K562 (cell line): ENCODE results near the gene KIZ. TPM values are rescaled to one million over a fixed set of nuclear protein-coding genes. Genes with fewer than 3 reads are reported as not detected.

Experiments used
- ATAC-seq: fragments of 200-7000 bp; cut with Tn5 transposase; 3 replicates; pipeline ENCODE4 v1.9.1; 2020; ENCODE audit warnings: moderate library complexity
- BruUV-seq: library from RNA; stranded (reverse); fragments of 400-500 nt; replicated peaks from 2 replicates; lab custom pipeline; 2021; lab: Mats Ljungman, UMichigan
- CTCF ChIA-PET: fragments of 300-600 bp; formaldehyde crosslinking; extraction: SDS; loops from one replicate; lab custom pipeline; 2021; ENCODE audit warnings: low intra/inter-chr PET ratio; lab: Yijun Ruan, JAX
- POLR2A ChIA-PET: fragments of 300-600, 350-650 bp; sonication (Branson Sonifier 250); formaldehyde crosslinking; extraction: SDS; loops from one replicate; lab custom pipeline; 2021; ENCODE audit warnings: antibody characterized with exemption, inconsistent platforms; lab: Yijun Ruan, JAX
- DNase-seq, 4 experiments: peaks; one replicate each; pipeline versions ENCODE4 v3.0.0 to v3.0.0-alpha.2; 2011 to 2018; ENCODE audit warnings: low spot score in 3 of 4, mixed read lengths in 3 of 4; ENCODE audit errors: extremely low read depth in 1 of 4
- FAIRE-seq: peaks from 2 replicates; lab custom pipeline; 2011; peaks lifted over from hg19 to GRCh38; lab: Jason Lieb, UNC
- H2AFZ ChIP-seq: 2 replicates; pipeline ENCODE4 v1.6.0; 2011; ENCODE audit warnings: low read depth, low read length, control low read depth, inconsistent platforms
- H3K27ac ChIP-seq: fragments of 200-600 bp; 3 replicates; pipeline ENCODE4 v1.8.0; 2011; ENCODE audit warnings: low read depth, mild to moderate bottlenecking, control low read depth, inconsistent platforms, low read length, moderate library complexity, mixed read lengths; ENCODE audit errors: extremely low read depth
- H3K27me3 ChIP-seq, 2 experiments: fragments of 300-600 bp in 1 of 2; 2 replicates in 1 of 2; 3 replicates in 1 of 2; pipeline versions ENCODE4 v1.6.0 to v1.8.0; 2011; ENCODE audit warnings: inconsistent platforms in 2 of 2, low read length in 2 of 2, mild to moderate bottlenecking in 1 of 2, mixed read lengths in 1 of 2, moderate library complexity in 1 of 2; ENCODE audit not compliant: control insufficient read depth in 2 of 2, insufficient read depth in 2 of 2
- H3K36me3 ChIP-seq: fragments of 300-600 bp; 3 replicates; pipeline ENCODE4 v1.8.0; 2011; ENCODE audit warnings: mild to moderate bottlenecking, low read length, inconsistent platforms; ENCODE audit not compliant: control insufficient read depth, insufficient read depth
- H3K4me1 ChIP-seq, 2 experiments: fragments of 200-600 bp in 1 of 2; replicated peaks in 1 of 2; 2 replicates in 1 of 2; 3 replicates in 1 of 2; pipeline versions ENCODE4 v1.5.1 to v1.8.0; 2011; ENCODE audit warnings: inconsistent platforms in 2 of 2, low read length in 2 of 2, mild to moderate bottlenecking in 1 of 2, mixed read lengths in 1 of 2, moderate library complexity in 1 of 2; ENCODE audit not compliant: control insufficient read depth in 2 of 2, insufficient read depth in 2 of 2
- H3K4me2 ChIP-seq: 2 replicates; pipeline ENCODE4 v1.6.1; 2011; ENCODE audit warnings: low read length, control low read depth, inconsistent platforms, mixed read lengths; ENCODE audit not compliant: insufficient read depth
- H3K4me3 ChIP-seq: fragments of 200-600 bp; sonication (generic), shearing (Covaris generic); 2 replicates; pipeline ENCODE4 v1.5.1; 2016; ENCODE audit warnings: control low read depth, inconsistent platforms
- H3K79me2 ChIP-seq: fragments of 200-600 bp; 3 replicates; pipeline ENCODE4 v1.8.0; 2011; ENCODE audit warnings: low read length, inconsistent platforms; ENCODE audit not compliant: control insufficient read depth, insufficient read depth
- H3K9ac ChIP-seq, 2 experiments: 2 replicates each; pipeline versions ENCODE4 v1.6.0 to v1.6.1; 2011; ENCODE audit warnings: low read depth in 2 of 2, low read length in 2 of 2, control low read depth in 1 of 2, inconsistent platforms in 1 of 2, mild to moderate bottlenecking in 1 of 2, mixed read lengths in 1 of 2; ENCODE audit not compliant: insufficient read depth in 1 of 2
- H3K9me1 ChIP-seq: one replicate; pipeline ENCODE4 v1.6.0; 2011; ENCODE audit warnings: inconsistent platforms, mild to moderate bottlenecking, low read length, moderate library complexity; ENCODE audit not compliant: control insufficient read depth, insufficient read depth
- H3K9me3 ChIP-seq: replicated peaks from 2 replicates; pipeline ENCODE4 v1.5.1; 2011; ENCODE audit warnings: low read depth, low read length, inconsistent platforms; ENCODE audit not compliant: control insufficient read depth, insufficient read depth
- H4K20me1 ChIP-seq: replicated peaks from 2 replicates; pipeline ENCODE4 v1.6.1; 2011; ENCODE audit warnings: low read length, inconsistent platforms, mixed read lengths; ENCODE audit not compliant: control insufficient read depth, insufficient read depth
- ARID1B ChIP-seq: fragments of 450-650 bp; IDR thresholded peaks from 2 replicates; pipeline ENCODE4 v1.6.1; 2016; ENCODE audit warnings: antibody characterized with exemption, mild to moderate bottlenecking, inconsistent platforms
- C11orf30 ChIP-seq: fragments of 450-650 bp; IDR thresholded peaks from 2 replicates; pipeline ENCODE4 v1.6.1; 2016; ENCODE audit warnings: low read depth, mild to moderate bottlenecking
- MAFF ChIP-seq: IDR thresholded peaks from 2 replicates; pipeline ENCODE4 v1.6.1; 2012; ENCODE audit warnings: low read length, improper control_type of control experiment
- MAFG ChIP-seq: fragments of 450-650 bp; conservative IDR thresholded peaks from 2 replicates; pipeline ENCODE4 v1.6.1; 2016; ENCODE audit warnings: missing genetic modification characterization, missing compliant biosample characterization
- MAFK ChIP-seq: IDR thresholded peaks from 2 replicates; pipeline ENCODE4 v1.6.1; 2011; ENCODE audit warnings: low read length, improper control_type of control experiment
- NRF1 ChIP-seq, 2 experiments: fragments of 450-650 bp; IDR thresholded peaks in 1 of 2; conservative IDR thresholded peaks in 1 of 2; 2 replicates each; pipeline ENCODE4 v1.6.1; 2014; ENCODE audit warnings: mild to moderate bottlenecking in 2 of 2
- RBM25 ChIP-seq: fragments of 200-400 bp; formaldehyde crosslinking; IDR thresholded peaks from 2 replicates; pipeline ENCODE4 v1.6.1; 2018; ENCODE audit warnings: low read length, low read depth, moderate library complexity; ENCODE audit not compliant: severe bottlenecking
- SIX5 ChIP-seq, 2 experiments: IDR thresholded peaks; 2 replicates each; pipeline ENCODE4 v1.6.1; 2011; ENCODE audit warnings: low read length in 2 of 2, borderline replicate concordance in 1 of 2, low read depth in 1 of 2, mild to moderate bottlenecking in 1 of 2, moderate library complexity in 1 of 2; ENCODE audit not compliant: insufficient read depth in 1 of 2
- SNRNP70 ChIP-seq: fragments of 200-400 bp; formaldehyde crosslinking; optimal IDR thresholded peaks from 2 replicates; pipeline ENCODE3; 2017; ENCODE audit warnings: low read depth, low read length
- TAF1 ChIP-seq: IDR thresholded peaks from 2 replicates; pipeline ENCODE4 v1.6.1; 2011; ENCODE audit warnings: mild to moderate bottlenecking, low read length, moderate library complexity; ENCODE audit not compliant: insufficient read depth, control insufficient read depth, severe bottlenecking; ENCODE audit errors: extremely low read depth
- TOE1 ChIP-seq, 2 experiments: fragments of 450-650 bp in 1 of 2; sonication (generic) in 1 of 2; formaldehyde crosslinking in 1 of 2; IDR thresholded peaks; 2 replicates each; pipeline versions ENCODE4 v1.7.1 to v1.8.0; 2016 to 2022; ENCODE audit warnings: borderline replicate concordance in 2 of 2, mild to moderate bottlenecking in 2 of 2, antibody characterized with exemption in 1 of 2, inconsistent platforms in 1 of 2, low read depth in 1 of 2, missing genetic modification reagents in 1 of 2, moderate library complexity in 1 of 2
- TRIM24 ChIP-seq, 2 experiments: fragments of 450-650 bp; IDR thresholded peaks; 2 replicates each; pipeline ENCODE4 v1.6.1; 2016
- ZNF316 ChIP-seq: fragments of 450-650 bp; IDR thresholded peaks from 2 replicates; pipeline ENCODE4 v1.6.1; 2016
- WGBS: fragments of 100-300 bp; shearing (Covaris generic); methylation state at CpG from one replicate; pipeline ENCODE4 v1.1.6; 2016; ENCODE audit warnings: low coverage, mixed read lengths; ENCODE audit not compliant: insufficient coverage; ENCODE audit errors: missing lambda C conversion rate; 5-methylcytosine and 5-hydroxymethylcytosine counted together
- in situ Hi-C: fragments of 300-500 bp; cut with MboI; formaldehyde crosslinking; loops from 4 replicates; pipeline ENCODE4 v1.15.0; 2018; ENCODE audit warnings: inconsistent platforms, mixed read lengths
- intact Hi-C: fragments of 100-400 bp; cut with micrococcal nuclease; formaldehyde crosslinking; loops from 2 replicates; pipeline ENCODE4 v1.14.2; 2022
- polyA plus RNA-seq, 8 experiments: library from polyadenylated mRNA; depleted of rRNA in 4 of 8; stranded (reverse) in 5 of 8; unstranded in 3 of 8; fragments of >200 nt; fragmentation: Nextera tagmentation in 2 of 8; fragmentation: Illumina TruSeq in 1 of 8; extraction: Ambion mirVana in 2 of 8; extraction: Trizol in 1 of 8; gene quantifications; 2 replicates each; pipeline versions ENCODE4 v1.2.1 to v1.2.3, GENCODE V29; 2011 to 2014; ENCODE audit warnings: inconsistent platforms in 1 of 8, missing spikeins in 1 of 8
- total RNA-seq, 7 experiments: library from RNA; depleted of rRNA in 6 of 7; stranded (reverse); fragments of >200 nt in 6 of 7; fragmentation: Illumina TruSeq in 2 of 7; extraction: Trizol in 2 of 7; gene quantifications; 2 replicates each; pipeline versions ENCODE4 v1.2.1 to v1.2.3, GENCODE V29; 2011 to 2021; ENCODE audit warnings: low replicate concordance in 1 of 7
- TF ChIP-seq, protein P1 (sequence below): conservative IDR thresholded peaks from 2 replicates; pipeline ENCODE4 v1.6.1; 2011; ENCODE audit warnings: low read depth, mild to moderate bottlenecking, low read length; ENCODE audit not compliant: control insufficient read depth

The KIZ gene
- total and polyA plus RNA-seq, 9 of the 15 experiments (the other 6 are each of a cell fraction or from before 2014, with no cell fraction given), result 4.9 to 21.1 (median 13.5) TPM

DNA sequence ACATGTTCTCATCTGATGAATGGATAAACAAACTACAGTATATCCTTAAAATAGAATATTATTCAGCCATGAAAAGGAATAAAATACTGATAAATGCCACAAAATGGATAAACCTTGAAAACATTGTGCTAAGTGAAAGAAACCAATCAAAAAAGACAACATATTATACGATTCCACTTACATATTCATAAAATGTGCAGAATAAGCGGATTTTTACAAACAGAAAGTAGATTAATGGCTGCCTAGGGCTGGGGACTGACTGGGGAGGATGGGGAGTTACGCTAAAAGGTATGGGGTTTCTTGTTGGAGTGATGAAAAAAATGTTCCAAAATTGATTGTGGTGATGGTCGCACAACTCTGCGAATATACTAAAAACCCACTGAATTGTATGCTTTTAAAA is 29.4 kb downstream of the KIZ start:
- Histone ChIP-seq H3K79me2 (no peaks in the 10 kb centered on the region), H2AFZ (no peak overlapping the region), H3K27me3 (no peaks in the 10 kb centered on the region), H3K27ac (no peak overlapping the region), H3K9me3 (no peaks in the 10 kb centered on the region)
- DNase-seq (no peak), FAIRE-seq (no peak)
- intact Hi-C loops, result no loop called here
- no peak for TF ChIP-seq SIX5 (IDR thresholded peaks at IDR 0.05; ENCODE audit: borderline replicate concordance in 1 of 2, insufficient read depth in 1 of 2, low read depth in 1 of 2, low read length in 2 of 2)
- TF ChIP-seq TRIM24 (IDR thresholded peaks at IDR 0.05), result no peak
- no peak for TF ChIP-seq NRF1 (conservative IDR thresholded peaks at IDR 0.05 in 1 of 2, IDR thresholded peaks at IDR 0.05 in 1 of 2)
- peak; percentile 39 for TF ChIP-seq MAFF
- TF ChIP-seq MAFG (tag), result 0 out of 2 replicates have a peak, but pooled peaks have one; percentile 32
- peak; percentile 68 for TF ChIP-seq ZNF316
- peak; percentile 16 for TF ChIP-seq RBM25
- TF ChIP-seq, protein P1, sequence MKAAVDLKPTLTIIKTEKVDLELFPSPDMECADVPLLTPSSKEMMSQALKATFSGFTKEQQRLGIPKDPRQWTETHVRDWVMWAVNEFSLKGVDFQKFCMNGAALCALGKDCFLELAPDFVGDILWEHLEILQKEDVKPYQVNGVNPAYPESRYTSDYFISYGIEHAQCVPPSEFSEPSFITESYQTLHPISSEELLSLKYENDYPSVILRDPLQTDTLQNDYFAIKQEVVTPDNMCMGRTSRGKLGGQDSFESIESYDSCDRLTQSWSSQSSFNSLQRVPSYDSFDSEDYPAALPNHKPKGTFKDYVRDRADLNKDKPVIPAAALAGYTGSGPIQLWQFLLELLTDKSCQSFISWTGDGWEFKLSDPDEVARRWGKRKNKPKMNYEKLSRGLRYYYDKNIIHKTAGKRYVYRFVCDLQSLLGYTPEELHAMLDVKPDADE, result no peak
- TF ChIP-seq TAF1, result no peak
- no peak for TF ChIP-seq SNRNP70
- no peak for TF ChIP-seq ARID1B
- TF ChIP-seq MAFK, result 0 out of 2 replicates have a peak, but pooled peaks have one; percentile 28
- TF ChIP-seq TOE1 (IDR thresholded peaks at IDR 0.05; ENCODE audit: borderline replicate concordance), result no peak
- TF ChIP-seq TOE1 (CRISPR knock-in tag; IDR thresholded peaks at IDR 0.05; ENCODE audit: borderline replicate concordance, low read depth), result no peak
- TF ChIP-seq C11orf30, result peak; percentile 37; the same call in 1 of the 2 replicates
- TF ChIP-seq, all 486 proteins: peak for 6
- 99% methylated on average over 5 of the region's 5 CpGs for WGBS
- no peaks in the 10 kb centered on the region for H3K9me1 ChIP-seq
- ATAC-seq, result no peak
- BruUV-seq, result no TSS peak
- no peak overlapping the region for H3K9ac ChIP-seq
- H3K4me3 ChIP-seq, result no peak overlapping the region
- no peaks in the 10 kb centered on the region for H3K36me3 ChIP-seq
- no peaks in the 10 kb centered on the region for H4K20me1 ChIP-seq
- H3K4me1 ChIP-seq, result no peaks in the 10 kb centered on the region; a peak in 1 of 5 replicates
- ChIA-PET CTCF (no interaction called here), POLR2A (no interaction called here)
- in situ Hi-C loops, result no loop called here
- H3K4me2 ChIP-seq, result no peak overlapping the region
